ENCODE results near the gene DMAC2L.
"Not testable (repeated sequence)": the region's sequence is repeated elsewhere in the genome, so short reads cannot be mapped to it uniquely, and the experiment has no call there.

DMAC2L gene

GRCh38 chr14:50331596-50331995 lies 19.5 kb downstream of the DMAC2L start:
- no peak for DNase-seq

GRCh38 chr14:50333014-50333509 lies 20.9 kb downstream of the DMAC2L start:
- no peak for DNase-seq

- no peak for DNase-seq
Observed at GRCh38 chr14:50334211-50334610, 22.1 kb downstream of the DMAC2L start.

- no peak for DNase-seq
Observed at GRCh38 chr14:50335389-50335788, 23.3 kb downstream of the DMAC2L start.

- DNase-seq = no peak
Observed at GRCh38 chr14:50335989-50336824, 24.1 kb downstream of the DMAC2L start.

- no peak for DNase-seq
Observed at GRCh38 chr14:50338587-50338986, 26.5 kb downstream of the DMAC2L start.

GRCh38 chr14:50339178-50339804 lies 27.2 kb downstream of the DMAC2L start:
- no peak for DNase-seq

- DNase-seq = no peak
Observed at GRCh38 chr14:50340045-50340444, 27.9 kb downstream of the DMAC2L start.

GRCh38 chr14:50340963-50341362 lies 28.8 kb downstream of the DMAC2L start:
- DNase-seq = no peak

- peak; percentile 70 for DNase-seq
Observed at GRCh38 chr14:50342221-50343078, 30.3 kb downstream of the DMAC2L start.

GRCh38 chr14:50343434-50343833 lies 31.3 kb downstream of the DMAC2L start:
- no peak for DNase-seq

GRCh38 chr14:50344116-50344775 lies 32.1 kb downstream of the DMAC2L start:
- DNase-seq = peak; percentile 80

GRCh38 chr14:50344876-50345563 lies 32.9 kb downstream of the DMAC2L start:
- DNase-seq = no peak

- no peak for DNase-seq
Observed at GRCh38 chr14:50345846-50346422, 33.8 kb downstream of the DMAC2L start.

GRCh38 chr14:50347521-50347920 lies 35.4 kb downstream of the DMAC2L start:
- DNase-seq = no peak

- no peak for DNase-seq
Observed at GRCh38 chr14:50348933-50349332, 36.8 kb downstream of the DMAC2L start.

- no peak for DNase-seq
Observed at GRCh38 chr14:50350975-50351374, 38.9 kb downstream of the DMAC2L start.

- no peak for DNase-seq
Observed at GRCh38 chr14:50352584-50352983, 40.5 kb downstream of the DMAC2L start.

- no peak for DNase-seq
Observed at GRCh38 chr14:50353126-50353525, 41.0 kb downstream of the DMAC2L start.

- no peak for DNase-seq
Observed at GRCh38 chr14:50354527-50354926, 42.4 kb downstream of the DMAC2L start.

GRCh38 chr14:50355692-50356091 lies 43.6 kb downstream of the DMAC2L start:
- no peak for DNase-seq

- not testable (repeated sequence) for DNase-seq
Observed at GRCh38 chr14:50356283-50356682, 44.2 kb downstream of the DMAC2L start.
